Caco-2 (cell line): ENCODE results near the gene PTRH2. TPM values are rescaled to one million over a fixed set of nuclear protein-coding genes. Genes with fewer than 3 reads are reported as not detected.

Experiments
- BruUV-seq: library from RNA; stranded (reverse); fragments of 400-500 nt; replicated peaks from 2 replicates; lab custom pipeline; 2021; lab: Mats Ljungman, UMichigan
- CTCF ChIA-PET: fragments of 300-600 bp; sonication (Branson Sonifier 250); formaldehyde crosslinking; loops from one replicate; lab custom pipeline; 2022; ENCODE audit warnings: antibody characterized with exemption; lab: Charles Lee
- POLR2A ChIA-PET: fragments of 300-600 bp; sonication (Branson Sonifier 250); formaldehyde crosslinking; loops from one replicate; lab custom pipeline; 2022; ENCODE audit warnings: antibody characterized with exemption; lab: Charles Lee
- DNase-seq, 2 experiments: peaks; one replicate each; pipeline versions ENCODE4 v3.0.0 to v3.0.0-alpha.2; 2020 to 2022
- H3K27me3 ChIP-seq: replicated peaks from 2 replicates; pipeline ENCODE4 v1.6.0; 2011; ENCODE audit warnings: low read length; ENCODE audit not compliant: control insufficient read depth, insufficient read depth
- H3K36me3 ChIP-seq: 2 replicates; pipeline ENCODE4 v1.5.1; 2011; ENCODE audit warnings: low read length; ENCODE audit not compliant: control insufficient read depth, insufficient read depth
- H3K4me1 ChIP-seq: fragments of 250-450 bp; sonication (Bioruptor Pico); 2 replicates; pipeline ENCODE4 v1.5.1; 2020; ENCODE audit warnings: mild to moderate bottlenecking
- H3K4me3 ChIP-seq: 2 replicates; pipeline ENCODE4 v1.5.1; 2011; ENCODE audit warnings: low read depth, mild to moderate bottlenecking, control low read depth, low read length
- H3K9me3 ChIP-seq: fragments of 250-450 bp; sonication (Bioruptor Pico); 2 replicates; pipeline ENCODE4 v1.5.1; 2020; ENCODE audit warnings: mild to moderate bottlenecking, moderate library complexity
- H3K27ac Mint-ChIP-seq: one replicate; pipeline ENCODE4 v1.8.0; 2022; ENCODE audit warnings: mixed read lengths; ENCODE audit not compliant: unreplicated experiment
- H3K27me3 Mint-ChIP-seq: one replicate; pipeline ENCODE4 v1.8.0; 2022; ENCODE audit warnings: mixed read lengths; ENCODE audit not compliant: insufficient read depth, unreplicated experiment
- H3K36me3 Mint-ChIP-seq: one replicate; pipeline ENCODE4 v1.8.0; 2022; ENCODE audit warnings: mild to moderate bottlenecking, mixed read lengths; ENCODE audit not compliant: insufficient read depth, unreplicated experiment
- H3K4me1 Mint-ChIP-seq: one replicate; pipeline ENCODE4 v1.8.0; 2022; ENCODE audit warnings: low read depth, mixed read lengths; ENCODE audit not compliant: unreplicated experiment
- H3K4me3 Mint-ChIP-seq: one replicate; pipeline ENCODE4 v1.8.0; 2022; ENCODE audit warnings: mild to moderate bottlenecking, moderate library complexity, mixed read lengths; ENCODE audit not compliant: unreplicated experiment
- H3K9me3 Mint-ChIP-seq: one replicate; pipeline ENCODE4 v1.8.0; 2022; ENCODE audit warnings: mixed read lengths; ENCODE audit not compliant: unreplicated experiment
- CTCF ChIP-seq, 2 experiments: fragments of 200-600 bp in 1 of 2; IDR thresholded peaks; 1 replicate in 1 of 2; 2 replicates in 1 of 2; pipeline versions ENCODE4 v1.5.1 to v1.8.0; 2011 to 2022; ENCODE audit warnings: antibody characterized with exemption in 1 of 2, control low read depth in 1 of 2, inconsistent platforms in 1 of 2, low read depth in 1 of 2, low read length in 1 of 2, mild to moderate bottlenecking in 1 of 2, moderate library complexity in 1 of 2; ENCODE audit not compliant: insufficient read depth in 1 of 2, severe bottlenecking in 1 of 2, unreplicated experiment in 1 of 2
- intact Hi-C: fragments of 100-400 bp; cut with micrococcal nuclease; formaldehyde crosslinking; loops from one replicate; pipeline ENCODE4 v1.10.0; 2022; ENCODE audit not compliant: unreplicated experiment
- total RNA-seq: library from RNA; stranded (reverse); gene quantifications from 2 replicates; pipeline ENCODE4 v1.2.3, GENCODE V29; 2022

PTRH2 gene
- total RNA-seq, 1 experiment from 2014 or later = 36.1 TPM

GRCh38 chr17:59737324-59737723 is 30.1 kb upstream of the PTRH2 start:
- Mint-ChIP-seq H3K4me3 (no peak overlapping the region), H3K27me3 (no peaks in the 10 kb centered on the region), H3K4me1 (peaks cover 7% of the 10 kb centered on the region), H3K9me3 (no peaks in the 10 kb centered on the region), H3K27ac (no peak overlapping the region), H3K36me3 (peaks cover 38% of the 10 kb centered on the region)
- POLR2A ChIA-PET = no interaction called here
- no TSS peak for BruUV-seq
- H3K36me3 ChIP-seq = no peaks in the 10 kb centered on the region; the same call in none of the 2 replicates
- no peak overlapping the region for H3K4me3 ChIP-seq
- H3K9me3 ChIP-seq = no peaks in the 10 kb centered on the region
- H3K27me3 ChIP-seq = no peaks in the 10 kb centered on the region
- intact Hi-C loops = no loop called here
- no peaks in the 10 kb centered on the region; the same call in 1 of the 2 replicates for H3K4me1 ChIP-seq
- CTCF ChIA-PET = no interaction called here
- no peak for TF ChIP-seq CTCF (IDR thresholded peaks at IDR 0.05; ENCODE audit: insufficient read depth in 1 of 2, low read depth in 1 of 2, low read length in 1 of 2, severe bottlenecking in 1 of 2, unreplicated experiment in 1 of 2)
- DNase-seq = no peak

GRCh38 chr17:59734226-59734625 is 27.0 kb upstream of the PTRH2 start:
- no peak for DNase-seq
- H3K4me1 ChIP-seq = peaks cover under 1% of the 10 kb centered on the region
- intact Hi-C loops = no loop called here
- no peaks in the 10 kb centered on the region for H3K27me3 ChIP-seq
- peaks cover 7% of the 10 kb centered on the region for H3K4me1 Mint-ChIP-seq
- H3K27me3 Mint-ChIP-seq = no peaks in the 10 kb centered on the region
- no peaks in the 10 kb centered on the region for H3K9me3 Mint-ChIP-seq
- no peaks in the 10 kb centered on the region for H3K9me3 ChIP-seq
- POLR2A ChIA-PET = no interaction called here
- no peak for TF ChIP-seq CTCF (IDR thresholded peaks at IDR 0.05; ENCODE audit: insufficient read depth in 1 of 2, low read depth in 1 of 2, low read length in 1 of 2, severe bottlenecking in 1 of 2, unreplicated experiment in 1 of 2)
- H3K4me3 Mint-ChIP-seq = no peak overlapping the region
- no peak overlapping the region for H3K4me3 ChIP-seq
- no peaks in the 10 kb centered on the region; the same call in 1 of the 2 replicates for H3K36me3 ChIP-seq
- no peak overlapping the region for H3K27ac Mint-ChIP-seq
- CTCF ChIA-PET = interaction anchor here (0.6 kb wide), 1 partner anchor 140 kb away, joined by 7 read pairs; no protein-coding TSS in a partner anchor
- BruUV-seq = no TSS peak
- peaks cover 27% of the 10 kb centered on the region for H3K36me3 Mint-ChIP-seq

- BruUV-seq = no TSS peak
- Mint-ChIP-seq H3K27ac (no peak overlapping the region), H3K4me3 (no peak overlapping the region), H3K36me3 (peaks cover 27% of the 10 kb centered on the region), H3K4me1 (peaks cover 7% of the 10 kb centered on the region), H3K9me3 (no peaks in the 10 kb centered on the region), H3K27me3 (no peaks in the 10 kb centered on the region)
- no peaks in the 10 kb centered on the region; the same call in 1 of the 2 replicates for H3K36me3 ChIP-seq
- intact Hi-C loops = no loop called here
- no peaks in the 10 kb centered on the region for H3K9me3 ChIP-seq
- DNase-seq = no peak
- ChIA-PET CTCF (interaction anchor here (0.6 kb wide), 1 partner anchor 141 kb away, joined by 7 read pairs; no protein-coding TSS in a partner anchor), POLR2A (no interaction called here)
- H3K27me3 ChIP-seq = no peaks in the 10 kb centered on the region
- H3K4me3 ChIP-seq = no peak overlapping the region
- H3K4me1 ChIP-seq = peaks cover 6% of the 10 kb centered on the region
- TF ChIP-seq CTCF (IDR thresholded peaks at IDR 0.05; ENCODE audit: insufficient read depth in 1 of 2, low read depth in 1 of 2, low read length in 1 of 2, severe bottlenecking in 1 of 2, unreplicated experiment in 1 of 2) = no peak
Measured at GRCh38 chr17:59733697-59734096, 26.5 kb upstream of the PTRH2 start.
